ENCODE data around the gene CEP170B. TPM values are rescaled to one million over a fixed set of nuclear protein-coding genes. Genes with fewer than 3 reads are reported as not detected.

Gene CEP170B
- total and polyA plus RNA-seq, 2 donors (not counting 1 experiment from before 2014, with no cell fraction given) = 0.16 to 0.59 TPM

- no peak overlapping the region for H3K27ac ChIP-seq (ENCODE audit: low read length in 2 of 2)
- Mint-ChIP-seq H3K27ac (no peak overlapping the region), H3K4me1 (no peaks in the 10 kb centered on the region), H3K4me3 (no peak overlapping the region), H3K27me3 (no peaks in the 10 kb centered on the region), H3K9me3 (ENCODE audit: insufficient read depth) (no peaks in the 10 kb centered on the region)
- TF ChIP-seq CTCF (IDR thresholded peaks at IDR 0.05) = no peak
- no peak for TF ChIP-seq EZH2 (IDR thresholded peaks at IDR 0.05; ENCODE audit: borderline replicate concordance, insufficient read depth, low read depth, low read length, poor library complexity, severe bottlenecking)
- DNase-seq (no peak), ATAC-seq (ENCODE audit: low read depth) (no peak)
- intact Hi-C loops (cut with micrococcal nuclease) = no loop called here
- no peaks in the 10 kb centered on the region for H3K4me1 ChIP-seq (ENCODE audit: control insufficient read depth in 2 of 2, insufficient read depth in 2 of 2, low read length in 2 of 2)
- ChIA-PET POLR2A (no interaction called here), CTCF (interaction anchor here (1.0 to 2.1 kb wide), 5 partner anchors 17 to 45 kb away, joined by 3 to 7 read pairs (median 3); no protein-coding TSS in a partner anchor)
- H3K36me3 ChIP-seq (replicated peaks in 1 of 2; ENCODE audit: control extremely low read depth in 1 of 2, control insufficient read depth in 1 of 2, extremely low read depth in 1 of 2, insufficient read depth in 2 of 2, low read length in 1 of 2) = no peaks in the 10 kb centered on the region
- no peak overlapping the region for H3K4me3 ChIP-seq (ENCODE audit: control extremely low read depth in 1 of 5, extremely low read depth in 1 of 5, insufficient read depth in 1 of 5, low read depth in 2 of 5, low read length in 4 of 5)
- no peaks in the 10 kb centered on the region for H3K79me2 ChIP-seq (ENCODE audit: control insufficient read depth, insufficient read depth, low read length)
- no peaks in the 10 kb centered on the region for H3K27me3 ChIP-seq (replicated peaks in 1 of 4; ENCODE audit: control extremely low read depth in 1 of 4, control insufficient read depth in 3 of 4, insufficient read depth in 4 of 4, low read length in 3 of 4)
- H3K9ac ChIP-seq (ENCODE audit: low read length) = no peak overlapping the region
- no peak overlapping the region for H3K4me2 ChIP-seq (replicated peaks; ENCODE audit: low read depth, low read length, poor library complexity, severe bottlenecking)
- H2AFZ ChIP-seq (ENCODE audit: insufficient read depth, low read depth, low read length, poor library complexity, severe bottlenecking) = no peak overlapping the region
- 97% methylated on average over 2 of the region's 3 CpGs for WGBS (ENCODE audit: insufficient coverage)
- H4K20me1 ChIP-seq (ENCODE audit: control insufficient read depth, insufficient read depth, low read length, poor library complexity, severe bottlenecking) = no peaks in the 10 kb centered on the region
- H3K9me3 ChIP-seq (ENCODE audit: control extremely low read depth in 1 of 3, control insufficient read depth in 2 of 3, insufficient read depth in 1 of 3, low read length in 2 of 3) = no peaks in the 10 kb centered on the region
These were observed 75.6 kb downstream of the CEP170B start for GRCh38 chr14:104940526-104941150.

GRCh38 chr14:104941508-104942365, 76.7 kb downstream of the CEP170B start:
- Histone ChIP-seq H3K9me3 (ENCODE audit: control extremely low read depth in 1 of 3, control insufficient read depth in 2 of 3, insufficient read depth in 1 of 3, low read length in 2 of 3) (no peaks in the 10 kb centered on the region), H3K4me3 (ENCODE audit: control extremely low read depth in 1 of 5, extremely low read depth in 1 of 5, insufficient read depth in 1 of 5, low read depth in 2 of 5, low read length in 4 of 5) (no peak overlapping the region), H3K36me3 (replicated peaks in 1 of 2; ENCODE audit: control extremely low read depth in 1 of 2, control insufficient read depth in 1 of 2, extremely low read depth in 1 of 2, insufficient read depth in 2 of 2, low read length in 1 of 2) (no peaks in the 10 kb centered on the region), H3K9ac (ENCODE audit: low read length) (no peak overlapping the region), H3K4me1 (ENCODE audit: control insufficient read depth in 2 of 2, insufficient read depth in 2 of 2, low read length in 2 of 2) (no peaks in the 10 kb centered on the region), H3K4me2 (replicated peaks; ENCODE audit: low read depth, low read length, poor library complexity, severe bottlenecking) (no peak overlapping the region), H3K27me3 (replicated peaks in 1 of 4; ENCODE audit: control extremely low read depth in 1 of 4, control insufficient read depth in 3 of 4, insufficient read depth in 4 of 4, low read length in 3 of 4) (no peaks in the 10 kb centered on the region), H2AFZ (ENCODE audit: insufficient read depth, low read depth, low read length, poor library complexity, severe bottlenecking) (no peak overlapping the region), H3K79me2 (ENCODE audit: control insufficient read depth, insufficient read depth, low read length) (no peaks in the 10 kb centered on the region), H3K27ac (ENCODE audit: low read length in 2 of 2) (no peak overlapping the region), H4K20me1 (ENCODE audit: control insufficient read depth, insufficient read depth, low read length, poor library complexity, severe bottlenecking) (no peaks in the 10 kb centered on the region)
- H3K27me3 Mint-ChIP-seq = no peaks in the 10 kb centered on the region
- H3K4me3 Mint-ChIP-seq = no peak overlapping the region
- no peaks in the 10 kb centered on the region for H3K9me3 Mint-ChIP-seq (ENCODE audit: insufficient read depth)
- H3K4me1 Mint-ChIP-seq = no peaks in the 10 kb centered on the region
- WGBS (ENCODE audit: insufficient coverage) = 94% methylated on average over 26 of the region's 26 CpGs
- POLR2A ChIA-PET = no interaction called here
- no peak for ATAC-seq (ENCODE audit: low read depth)
- no peak for DNase-seq
- no peak for TF ChIP-seq CTCF (IDR thresholded peaks at IDR 0.05)
- no peak for TF ChIP-seq EZH2 (IDR thresholded peaks at IDR 0.05; ENCODE audit: borderline replicate concordance, insufficient read depth, low read depth, low read length, poor library complexity, severe bottlenecking)
- H3K27ac Mint-ChIP-seq = no peak overlapping the region
- CTCF ChIA-PET = interaction anchor here (1.3 kb wide), 1 partner anchor 18 kb away, joined by 3 read pairs; no protein-coding TSS in a partner anchor
- intact Hi-C loops (cut with micrococcal nuclease) = no loop called here
